CD4-positive, alpha-beta T cell treated with Interleukin-4 for 4 hours (primary cell): ENCODE data around the gene TMEM151B.
"Not testable (repeated sequence)": the region's sequence is repeated elsewhere in the genome, so short reads cannot be mapped to it uniquely, and the experiment has no call there.

Experiments
- DNase-seq: peaks from one replicate; pipeline ENCODE4 v3.0.0-alpha.2; 2020

Gene TMEM151B

DNA sequence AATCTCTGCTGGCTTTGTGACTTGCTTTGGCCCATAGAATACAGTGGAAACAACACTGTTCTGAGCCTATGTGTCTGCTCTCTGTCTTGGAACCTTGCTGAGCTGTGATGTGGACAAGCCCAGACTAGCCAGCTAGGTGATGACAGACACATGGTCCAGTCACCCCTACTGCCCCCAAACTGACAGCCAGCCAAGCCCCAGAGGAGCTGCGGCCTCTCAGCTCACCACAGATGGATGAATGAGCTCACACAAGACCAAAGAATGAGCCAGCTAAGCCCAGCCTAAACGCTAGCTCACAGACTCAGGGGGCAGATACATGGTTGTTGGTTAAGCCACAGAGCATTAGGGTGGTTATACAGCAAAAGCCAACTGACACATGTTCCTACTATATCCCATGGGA, 38.8 kb downstream of the TMEM151B start:
- DNase-seq = no peak

DNA sequence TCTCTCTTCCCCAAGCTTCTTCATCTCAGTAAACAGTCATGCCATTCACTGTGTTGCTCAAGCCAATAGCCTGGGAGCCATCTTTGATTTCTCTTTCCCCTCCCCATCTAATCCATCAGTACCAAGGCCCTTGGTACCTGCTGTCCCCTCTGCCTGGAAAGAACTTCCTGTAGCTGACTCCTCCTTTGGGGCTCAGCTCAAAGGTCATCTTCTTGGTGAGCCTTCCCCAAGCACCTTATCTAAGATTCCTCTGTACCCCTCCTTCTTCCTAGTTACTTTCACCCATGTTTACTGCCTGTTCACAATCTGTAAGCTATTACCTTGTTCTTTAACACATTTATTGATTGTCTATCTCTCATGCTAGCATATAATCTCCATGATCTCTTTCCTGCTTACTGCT, 39.4 kb downstream of the TMEM151B start:
- no peak for DNase-seq

GRCh38 chr6:44310241-44310640, 40.0 kb downstream of the TMEM151B start:
- no peak for DNase-seq

GRCh38 chr6:44311304-44311703, 41.1 kb downstream of the TMEM151B start:
- no peak for DNase-seq

GRCh38 chr6:44311767-44312166, 41.5 kb downstream of the TMEM151B start:
- DNase-seq = no peak

GRCh38 chr6:44312901-44313788, 42.9 kb downstream of the TMEM151B start, which contains the start of gene AARS2:
TSS of gene AARS2 (minus strand) at chr6:44313347. CDS start at chr6:44313323, 24 bp downstream.
- DNase-seq = peak; percentile 93

DNA sequence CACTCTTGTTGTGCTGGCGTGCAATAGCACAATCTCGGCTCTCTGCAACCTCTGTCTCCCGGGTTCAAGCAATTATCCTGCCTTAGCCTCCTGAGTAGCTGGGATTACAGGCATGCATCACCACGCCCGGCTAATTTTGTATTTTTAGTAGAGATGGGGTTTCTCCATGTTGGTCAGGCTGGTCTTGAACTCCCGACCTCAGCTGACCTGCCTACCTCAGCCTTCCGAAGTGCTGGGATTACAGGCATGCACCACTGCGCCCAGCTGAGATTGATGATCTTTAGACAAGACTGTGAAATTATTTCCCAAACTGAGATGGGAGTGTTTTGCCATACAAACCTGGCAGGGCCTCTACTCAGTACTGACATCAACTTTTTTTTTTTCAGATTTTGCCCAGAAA, 44.4 kb downstream of the TMEM151B start:
- DNase-seq = not testable (repeated sequence)

DNA sequence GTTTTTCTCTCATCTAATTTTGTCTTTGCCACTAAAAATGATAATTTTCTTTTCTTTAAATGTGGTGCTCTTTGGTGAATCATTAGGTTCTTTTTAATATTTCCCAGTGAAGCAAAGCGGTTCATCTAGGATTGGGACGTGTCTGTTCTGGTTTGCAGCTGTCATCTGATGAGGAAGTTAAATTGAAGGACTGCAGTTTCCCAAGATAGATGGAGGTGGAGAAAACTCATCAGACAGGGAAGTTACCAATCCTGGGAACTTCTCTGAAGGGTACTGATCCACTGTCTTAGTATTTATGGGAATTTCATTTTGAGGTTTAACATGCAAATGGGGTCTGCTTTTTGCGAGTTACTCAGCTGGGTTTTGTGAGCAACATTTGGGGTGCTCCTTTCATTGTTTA, 45.3 kb downstream of the TMEM151B start:
- no peak for DNase-seq

DNA sequence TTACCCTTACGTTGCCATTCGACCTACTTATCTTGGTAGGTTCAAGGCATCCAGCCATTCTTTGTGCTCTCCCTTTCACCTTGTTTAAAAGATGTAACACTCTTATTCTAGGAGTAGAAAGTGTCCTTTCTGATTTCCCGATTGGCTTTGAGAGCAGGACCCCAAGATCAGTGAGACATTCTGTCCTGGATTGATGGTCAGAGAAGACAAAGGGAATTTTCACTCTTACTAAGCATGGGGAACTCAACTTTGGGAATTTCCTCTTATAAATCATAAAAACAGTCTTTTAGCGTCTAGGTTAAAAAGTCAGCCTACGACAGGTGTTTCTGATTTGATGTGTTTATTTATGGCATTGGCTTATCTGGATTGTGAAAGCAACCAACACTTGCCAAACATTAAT, 45.7 kb downstream of the TMEM151B start:
- no peak for DNase-seq

DNA sequence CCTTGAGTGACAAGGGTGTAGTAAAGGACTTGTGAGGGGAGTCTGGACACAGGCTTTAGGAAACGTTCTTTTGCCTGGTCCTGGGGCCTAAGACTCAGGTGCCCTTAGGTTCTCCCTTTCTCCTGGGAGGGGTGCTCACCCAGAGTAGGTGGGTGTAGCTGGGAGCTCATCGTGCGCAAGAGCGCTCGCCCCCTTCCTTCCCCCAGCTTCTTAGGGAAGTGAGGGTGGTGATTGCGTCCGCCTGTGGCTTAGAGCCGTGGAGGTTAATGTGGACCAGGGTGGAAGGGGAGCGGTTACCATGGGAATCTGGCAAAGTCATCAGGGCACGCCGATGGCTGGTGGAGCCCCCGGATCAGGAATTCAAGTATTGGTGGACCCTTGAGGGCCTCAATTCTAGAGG, 46.2 kb downstream of the TMEM151B start:
- DNase-seq = no peak

DNA sequence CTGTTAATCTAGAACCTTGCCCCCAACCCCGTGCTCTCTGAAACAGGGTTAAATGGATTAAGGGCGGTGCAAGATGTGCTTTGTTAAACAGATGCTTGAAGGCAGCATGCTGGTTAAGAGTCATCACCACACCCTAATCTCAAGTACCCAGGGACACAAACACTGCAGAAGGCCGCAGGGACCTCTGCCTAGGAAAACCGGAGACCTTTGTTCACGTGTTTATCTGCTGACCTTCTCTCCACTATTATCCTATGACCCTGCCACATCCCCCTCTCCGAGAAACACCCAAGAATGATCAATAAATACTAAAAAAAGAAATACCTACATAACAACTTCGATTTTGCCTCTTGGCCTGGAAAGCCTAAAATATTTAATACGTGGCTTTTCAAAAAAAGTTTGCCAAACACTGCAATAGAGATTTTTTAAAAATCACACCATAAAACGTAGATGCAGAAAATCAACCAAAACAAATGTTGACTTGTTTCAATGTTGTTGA, 46.9 kb downstream of the TMEM151B start:
- not testable (repeated sequence) for DNase-seq

- no peak for DNase-seq
These were observed 51.0 kb downstream of the TMEM151B start for GRCh38 chr6:44321210-44321609.

DNA sequence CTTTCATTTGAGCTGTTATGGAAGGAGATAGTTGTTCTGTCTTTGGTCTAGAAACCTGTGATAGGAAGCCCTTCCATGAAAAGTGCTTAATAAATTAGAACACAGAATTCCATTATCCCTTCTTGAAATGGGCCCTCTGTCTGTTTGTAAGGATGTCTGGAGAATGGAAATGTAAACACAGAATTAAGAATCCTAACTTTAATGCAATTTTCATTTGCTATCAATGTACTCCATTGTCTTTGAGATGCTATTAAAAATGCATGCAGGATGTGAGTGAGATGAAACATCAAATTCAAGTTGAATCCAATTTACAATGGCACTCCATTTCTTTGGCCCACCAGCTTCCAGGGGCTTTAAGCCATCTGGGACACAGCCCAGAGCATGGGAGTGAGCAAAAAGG, 56.8 kb downstream of the TMEM151B start:
- no peak for DNase-seq

DNA sequence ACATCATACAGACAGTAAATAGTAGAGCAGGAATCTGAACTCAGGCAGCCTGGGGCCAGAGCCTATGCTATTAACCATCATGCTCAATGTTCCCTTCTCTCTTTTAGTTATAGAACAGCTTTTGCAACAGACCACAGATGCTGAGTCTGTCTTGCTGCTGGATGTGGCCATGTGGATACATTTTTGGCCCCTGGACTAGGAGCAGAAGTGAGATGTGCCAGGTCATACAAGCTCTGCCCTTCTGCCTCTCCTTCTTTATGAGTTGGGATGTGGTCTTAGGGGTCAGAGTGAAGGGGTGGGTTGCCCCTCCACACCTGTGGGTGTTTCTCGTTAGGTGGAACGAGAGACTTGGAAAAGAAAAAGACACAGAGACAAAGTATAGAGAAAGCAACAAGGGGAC, 57.5 kb downstream of the TMEM151B start:
- DNase-seq = no peak

DNA sequence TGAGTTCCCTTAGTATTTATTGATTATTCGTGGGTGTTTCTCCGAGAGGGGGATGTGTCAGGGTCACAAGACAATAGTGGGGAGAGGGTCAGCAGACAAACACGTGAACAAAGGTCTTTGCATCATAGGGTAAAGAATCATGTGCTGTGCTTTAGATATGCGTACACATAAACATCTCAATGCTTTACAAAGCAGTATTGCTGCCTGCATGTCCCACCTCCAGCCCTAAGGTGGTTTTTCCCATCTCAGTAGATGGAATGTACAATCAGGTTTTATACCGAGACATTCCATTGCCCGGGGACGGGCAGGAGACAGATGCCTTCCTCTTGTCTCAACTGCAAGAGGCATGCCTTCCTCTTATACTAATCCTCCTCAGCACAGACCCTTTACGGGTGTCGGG, 58.0 kb downstream of the TMEM151B start:
- not testable (repeated sequence) for DNase-seq

DNA sequence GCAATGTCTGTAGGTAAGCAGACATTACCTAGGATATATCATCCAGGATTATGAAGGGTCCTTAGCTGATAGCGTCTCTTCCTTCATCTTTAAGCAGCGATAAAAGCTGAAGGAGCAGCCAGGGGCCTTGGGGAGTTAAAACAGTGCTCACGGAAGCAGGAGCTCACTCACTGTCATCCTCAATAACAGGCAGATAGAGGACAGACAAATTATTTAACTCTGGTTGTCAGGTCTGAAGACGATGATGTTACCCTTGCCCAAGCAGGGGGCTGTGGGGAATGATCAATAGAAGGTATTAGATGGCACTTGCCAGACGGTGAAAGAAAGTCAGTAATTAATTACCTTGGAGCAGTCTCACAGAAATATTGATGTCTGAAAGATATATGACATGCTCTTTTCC, 59.6 kb downstream of the TMEM151B start:
- DNase-seq = no peak

DNA sequence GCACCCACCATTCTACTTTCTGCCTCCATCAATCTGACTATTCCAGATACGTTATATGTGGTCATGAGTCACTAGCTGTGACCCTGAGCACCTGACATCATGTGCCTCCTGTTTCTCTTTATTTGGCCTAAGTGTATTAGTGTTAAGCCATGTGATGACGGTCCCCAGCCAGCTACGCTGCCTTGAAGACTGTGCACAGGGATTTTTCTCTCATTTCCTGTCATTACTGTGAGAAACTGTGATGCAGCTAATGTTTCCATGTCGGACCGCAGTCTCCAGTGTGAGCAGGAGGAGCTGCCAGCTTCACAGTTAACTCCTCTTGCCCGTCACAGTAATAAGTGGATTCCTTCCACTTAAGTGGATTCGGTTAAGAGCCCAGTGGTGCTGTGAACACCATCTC, 62.3 kb downstream of the TMEM151B start:
- DNase-seq = no peak

GRCh38 chr6:44333273-44333919, 63.1 kb downstream of the TMEM151B start:
- no peak for DNase-seq

- DNase-seq = no peak
These were observed 63.7 kb downstream of the TMEM151B start for GRCh38 chr6:44333942-44334341.

DNA sequence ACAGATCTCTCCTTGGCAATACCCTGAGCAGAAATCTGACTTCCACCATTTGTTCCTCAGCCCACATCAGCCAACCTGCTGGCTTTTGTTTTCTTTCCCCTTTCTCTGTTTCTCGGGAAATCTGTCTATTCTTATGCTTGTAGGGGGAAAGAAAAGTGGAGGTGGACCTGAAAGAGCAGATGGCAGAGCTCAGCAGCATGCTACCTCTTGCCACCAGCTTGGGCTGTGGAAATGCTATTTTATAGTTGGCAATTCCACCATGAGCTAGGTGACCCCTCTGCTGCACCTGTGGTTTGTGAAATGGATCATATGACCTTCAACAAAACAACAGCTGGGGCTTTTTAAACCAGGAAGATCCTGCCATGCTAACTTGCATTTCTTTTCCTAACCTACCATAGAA, 65.4 kb downstream of the TMEM151B start:
- no peak for DNase-seq

GRCh38 chr6:44338228-44339122, 68.2 kb downstream of the TMEM151B start:
- peak; percentile 65 for DNase-seq

DNA sequence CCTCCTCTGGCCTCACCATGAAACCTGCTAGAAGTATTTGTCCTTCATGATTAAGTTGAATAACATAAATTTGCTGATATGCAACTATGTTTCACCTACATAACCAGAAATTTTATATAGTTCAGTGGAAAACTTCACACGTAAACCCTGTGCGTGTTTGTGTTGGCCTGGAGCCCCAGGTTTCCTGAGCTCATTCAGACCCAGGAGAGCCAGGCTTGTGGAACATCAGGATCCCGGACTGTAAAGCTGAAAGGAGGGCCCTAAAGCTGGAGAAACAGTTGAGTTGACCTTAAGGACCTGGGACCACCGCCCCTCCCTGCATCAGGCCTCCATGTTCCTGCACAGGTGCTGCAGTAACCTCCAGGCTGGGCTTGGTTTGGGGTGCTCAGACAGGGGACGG, 69.1 kb downstream of the TMEM151B start:
- DNase-seq = no peak
